Measurements from ENCODE around the gene NLRP1.

Gene NLRP1

DNA sequence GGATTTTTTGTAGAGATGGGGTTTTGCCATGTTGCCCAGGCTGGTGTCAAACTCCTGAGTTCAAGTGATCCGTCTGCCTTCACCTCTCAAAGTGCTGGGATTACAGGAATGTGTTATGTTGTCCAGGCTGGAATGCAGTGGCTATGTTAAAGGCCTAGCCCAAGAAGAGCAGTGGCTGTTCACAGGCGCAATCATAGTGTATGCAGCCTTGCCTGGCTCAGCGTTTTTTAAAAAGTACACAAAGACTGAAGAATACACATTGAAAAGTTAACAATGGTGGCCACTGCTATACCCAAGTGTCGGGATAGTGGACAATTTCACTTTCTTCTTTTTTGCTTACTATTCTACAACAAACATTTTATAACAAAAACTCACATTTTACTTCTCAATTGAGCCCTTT, 105.3 kb downstream of the NLRP1 start:
- no peak for DNase-seq (ENCODE audit: low read depth in 1 of 2, low spot score in 1 of 2)

DNA sequence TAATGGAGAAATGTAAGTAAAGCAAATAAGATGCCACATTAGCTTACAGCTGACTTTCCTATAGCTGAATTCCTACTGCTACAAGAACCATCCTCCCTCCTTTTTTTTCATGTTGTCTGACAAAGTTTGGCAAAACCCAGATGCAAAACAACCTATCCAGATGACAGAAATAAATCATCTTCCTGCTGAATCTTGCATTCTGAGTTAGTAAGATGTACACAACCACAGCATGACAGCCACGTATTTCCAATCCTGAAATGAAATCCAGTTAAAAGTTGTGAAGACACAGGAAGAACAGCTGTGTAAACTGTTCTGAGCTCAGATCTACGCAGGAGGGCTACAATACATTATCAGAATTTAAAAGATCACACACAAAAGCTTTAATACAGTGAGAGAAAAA, 110.4 kb downstream of the NLRP1 start:
- DNase-seq (ENCODE audit: low read depth in 1 of 2, low spot score in 1 of 2), result no peak

DNA sequence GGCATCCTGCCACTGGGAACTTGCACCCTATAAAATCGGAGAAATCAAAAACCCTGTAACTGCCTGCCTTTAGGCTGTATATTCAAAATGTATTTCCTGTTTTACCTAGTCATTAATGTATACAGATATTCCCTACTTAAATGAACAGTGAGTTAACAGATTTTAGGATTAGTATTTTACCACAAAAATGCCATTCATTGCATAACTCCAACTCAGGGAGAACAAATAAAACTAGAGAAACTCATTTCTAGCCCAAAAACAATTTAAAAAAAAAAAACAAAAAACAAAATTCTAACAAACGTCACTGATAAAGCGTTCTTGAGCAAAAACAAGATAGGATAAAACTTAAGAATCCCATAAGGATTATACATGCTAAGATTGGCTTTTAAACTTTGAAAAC, 111.8 kb downstream of the NLRP1 start:
- no peak for DNase-seq (ENCODE audit: low read depth in 1 of 2, low spot score in 1 of 2)

DNA sequence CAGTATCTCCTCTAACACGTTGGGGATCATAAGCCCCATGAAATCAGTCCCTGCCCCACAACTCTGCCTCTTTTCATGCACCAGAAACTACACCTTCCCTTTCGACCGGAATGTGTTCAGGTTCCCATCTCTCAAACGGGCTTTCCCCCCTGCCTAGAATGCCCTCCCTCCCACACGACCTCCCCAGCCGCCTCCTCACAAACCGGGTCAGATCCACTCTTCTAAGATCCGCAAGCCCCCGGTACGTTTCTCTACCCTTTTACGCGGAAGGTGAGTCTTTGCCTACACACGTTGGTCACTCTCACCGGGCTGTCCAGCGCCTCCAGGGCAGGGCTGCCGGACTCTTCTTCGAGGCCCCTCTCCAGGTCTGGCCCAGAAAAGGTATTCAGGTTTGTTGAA, 116.2 kb downstream of the NLRP1 start:
- DNase-seq (ENCODE audit: low read depth in 1 of 2, low spot score in 1 of 2), result no peak

DNA sequence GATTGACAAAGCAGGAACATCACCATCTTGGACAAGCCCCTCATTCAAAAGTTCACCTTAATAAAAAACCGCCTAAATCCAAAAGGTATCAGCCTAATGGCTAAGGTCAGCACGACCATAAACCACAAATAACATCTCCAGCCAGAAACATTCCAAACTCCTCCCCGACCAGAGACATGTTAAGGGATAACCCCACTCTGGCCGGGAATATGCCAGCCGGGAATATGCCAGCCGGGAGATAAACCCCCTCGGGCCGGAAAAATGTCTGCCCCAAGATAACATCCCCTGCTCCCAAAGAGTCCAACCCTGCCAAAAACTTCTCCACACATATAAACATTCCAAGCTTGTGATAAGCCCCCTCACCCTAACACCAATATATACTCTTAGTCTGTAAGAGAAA, 116.9 kb downstream of the NLRP1 start:
- DNase-seq (ENCODE audit: low read depth in 1 of 2, low spot score in 1 of 2), result no peak

DNA sequence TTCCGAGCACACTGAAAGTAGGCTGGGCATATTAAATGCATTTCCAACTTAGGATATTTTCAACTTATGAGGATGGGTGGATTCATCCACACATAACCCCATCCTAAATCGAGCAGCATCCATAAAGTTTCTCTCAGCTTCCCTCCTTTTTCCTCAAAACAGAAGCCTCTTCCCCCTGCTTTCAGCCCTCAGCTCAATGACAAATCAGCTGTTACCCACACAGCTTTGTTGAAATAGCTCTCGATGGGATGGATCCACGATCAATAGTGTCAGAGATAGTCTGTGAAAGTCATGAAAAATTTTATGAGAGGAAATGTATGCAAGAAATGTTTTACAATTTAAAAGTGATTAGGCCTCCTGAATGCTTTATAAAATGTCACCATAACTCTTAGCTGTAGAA, 118.0 kb downstream of the NLRP1 start:
- no peak for DNase-seq (ENCODE audit: low read depth in 1 of 2, low spot score in 1 of 2)

DNA sequence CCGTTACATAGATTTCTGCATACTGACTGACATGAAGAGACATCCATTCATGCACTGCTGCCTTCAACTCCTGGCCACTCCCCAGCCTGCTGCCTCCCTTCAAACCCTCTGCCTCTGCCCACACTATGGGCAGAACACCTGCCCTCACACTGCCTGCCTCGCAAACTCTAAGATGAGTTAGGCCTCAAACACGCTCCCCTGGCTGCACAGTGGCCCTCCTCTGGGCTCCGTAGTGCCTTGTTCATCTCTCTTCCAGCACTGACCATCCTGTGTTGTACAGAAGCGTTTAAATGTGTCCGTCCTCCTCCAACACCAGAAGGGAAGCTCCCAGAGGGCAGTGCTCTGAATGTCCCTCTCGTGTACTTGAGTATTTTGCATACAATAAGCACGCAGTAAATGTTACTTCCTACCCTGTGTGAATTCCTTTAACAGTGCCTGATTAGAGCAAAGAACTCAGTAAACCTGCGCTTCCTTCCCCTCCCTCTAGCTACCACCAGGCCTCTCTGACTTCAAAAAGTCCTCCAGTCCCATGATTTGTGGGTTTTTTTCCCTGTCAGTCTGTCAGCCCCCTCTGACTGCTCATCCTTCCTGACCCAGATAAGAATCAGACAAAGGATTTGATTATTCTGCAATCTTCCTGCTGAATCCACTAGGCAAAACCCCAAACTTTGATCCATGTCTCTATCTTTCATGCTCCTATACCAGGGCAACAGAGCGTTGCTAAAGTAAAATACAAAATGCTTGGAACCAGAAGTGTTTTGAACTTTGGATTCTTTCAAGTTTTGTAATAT, 119.4 kb downstream of the NLRP1 start:
- no peak for DNase-seq (ENCODE audit: low read depth in 1 of 2, low spot score in 1 of 2)

All from activated T-helper 1 cell treated with anti-CD3 and anti-CD28 coated beads, Interleukin-2, amount 50 U/mL, for 16 hours (primary cell).